Neuronal stem cell (in vitro differentiated cells): ENCODE results near the gene KLHDC4.
"Not testable (repeated sequence)": the region's sequence is repeated elsewhere in the genome, so short reads cannot be mapped to it uniquely, and the experiment has no call there.

ENCODE experiments used
- DNase-seq: peaks from one replicate; pipeline ENCODE4 v3.0.0-alpha.2; 2013; ENCODE audit warnings: low spot score
- H2AFZ ChIP-seq: one replicate; pipeline ENCODE4 v1.6.1; 2013; ENCODE audit warnings: mild to moderate bottlenecking, low read length, inconsistent platforms
- H2AK5ac ChIP-seq: 2 replicates; pipeline ENCODE4 v1.6.1; 2013; ENCODE audit warnings: low read depth, mild to moderate bottlenecking, inconsistent platforms, low read length, moderate library complexity, mixed read lengths
- H2BK120ac ChIP-seq: 2 replicates; pipeline ENCODE4 v1.6.1; 2013; ENCODE audit warnings: low read depth, mild to moderate bottlenecking, inconsistent platforms, low read length, moderate library complexity, mixed read lengths
- H2BK12ac ChIP-seq: one replicate; pipeline ENCODE4 v1.6.1; 2013; ENCODE audit warnings: low read length, inconsistent platforms
- H2BK15ac ChIP-seq: 2 replicates; pipeline ENCODE4 v1.6.1; 2013; ENCODE audit warnings: mild to moderate bottlenecking, low read length, inconsistent platforms, mixed read lengths
- H2BK5ac ChIP-seq: one replicate; pipeline ENCODE4 v1.6.1; 2013; ENCODE audit warnings: inconsistent platforms, mild to moderate bottlenecking, low read length, moderate library complexity
- H3K14ac ChIP-seq: one replicate; pipeline ENCODE4 v1.6.1; 2013; ENCODE audit warnings: low read length, inconsistent platforms
- H3K18ac ChIP-seq: 2 replicates; pipeline ENCODE4 v1.6.1; 2013; ENCODE audit warnings: low read length, inconsistent platforms
- H3K23ac ChIP-seq: 2 replicates; pipeline ENCODE4 v1.6.1; 2013; ENCODE audit warnings: low read depth, mild to moderate bottlenecking, mixed read lengths, low read length, inconsistent platforms; ENCODE audit not compliant: poor library complexity
- H3K27ac ChIP-seq: replicated peaks from 3 replicates; pipeline ENCODE4 v1.5.1; 2013; ENCODE audit warnings: low read length, inconsistent platforms
- H3K27me3 ChIP-seq, 3 experiments: 2 replicates each; pipeline ENCODE4 v1.6.1; 2013; ENCODE audit warnings: low read length in 3 of 3, mild to moderate bottlenecking in 2 of 3, inconsistent platforms in 1 of 3, low read depth in 1 of 3, mixed read lengths in 1 of 3, moderate library complexity in 1 of 3; ENCODE audit not compliant: control insufficient read depth in 3 of 3, insufficient read depth in 3 of 3
- H3K36me3 ChIP-seq, 2 donors: replicated peaks in 1 of 2; 2 replicates each; pipeline ENCODE4 v1.6.1; 2013; ENCODE audit warnings: low read length in 2 of 2; ENCODE audit not compliant: control insufficient read depth in 2 of 2, insufficient read depth in 2 of 2
- H3K4ac ChIP-seq: 2 replicates; pipeline ENCODE4 v1.6.1; 2013; ENCODE audit warnings: inconsistent platforms, mild to moderate bottlenecking, low read length, moderate library complexity
- H3K4me1 ChIP-seq, 2 donors: 1 replicate in 1 of 2; 2 replicates in 1 of 2; pipeline ENCODE4 v1.6.1; 2013; ENCODE audit warnings: low read length in 2 of 2, low read depth in 1 of 2; ENCODE audit not compliant: control insufficient read depth in 2 of 2, insufficient read depth in 1 of 2
- H3K4me2 ChIP-seq: one replicate; pipeline ENCODE4 v1.6.1; 2013; ENCODE audit warnings: mild to moderate bottlenecking, low read length, inconsistent platforms; ENCODE audit not compliant: insufficient read depth, poor library complexity, severe bottlenecking
- H3K4me3 ChIP-seq, 2 donors: 2 replicates each; pipeline ENCODE4 v1.5.1; 2013; ENCODE audit warnings: low read length in 2 of 2, mild to moderate bottlenecking in 2 of 2, inconsistent platforms in 1 of 2, moderate library complexity in 1 of 2
- H3K79me1 ChIP-seq: one replicate; pipeline ENCODE4 v1.6.1; 2013; ENCODE audit warnings: low read depth, mild to moderate bottlenecking, inconsistent platforms, low read length, moderate library complexity
- H3K9ac ChIP-seq: one replicate; pipeline ENCODE4 v1.6.1; 2013; ENCODE audit warnings: mild to moderate bottlenecking, low read depth, low read length, inconsistent platforms; ENCODE audit not compliant: poor library complexity
- H3K9me3 ChIP-seq, 2 donors: replicated peaks in 1 of 2; 2 replicates each; pipeline versions ENCODE3 to v1.6.1; 2013; ENCODE audit warnings: low read length in 2 of 2, mild to moderate bottlenecking in 2 of 2, inconsistent platforms in 1 of 2, low read depth in 1 of 2, mixed read lengths in 1 of 2, moderate library complexity in 1 of 2; ENCODE audit not compliant: control insufficient read depth in 2 of 2, insufficient read depth in 1 of 2
- H4K8ac ChIP-seq: one replicate; pipeline ENCODE4 v1.6.1; 2013; ENCODE audit warnings: low read depth, mild to moderate bottlenecking, inconsistent platforms, low read length, moderate library complexity
- H4K91ac ChIP-seq: one replicate; pipeline ENCODE4 v1.6.1; 2013; ENCODE audit warnings: low read length, low read depth, mild to moderate bottlenecking, inconsistent platforms; ENCODE audit not compliant: poor library complexity
- WGBS, 2 donors: extraction: QIAGEN DNeasy Blood & Tissue Kit; methylation state at CpG; one replicate each; pipeline ENCODE4 v1.1.7; 2013; ENCODE audit warnings: missing lambda C conversion rate in 2 of 2, mixed read lengths in 1 of 2; ENCODE audit not compliant: insufficient read length in 2 of 2, insufficient replicate concordance in 1 of 2; ENCODE audit errors: extremely low coverage in 2 of 2; 5-methylcytosine and 5-hydroxymethylcytosine counted together

The KLHDC4 gene

GRCh38 chr16:87727346-87727745 is 38.4 kb downstream of the KLHDC4 start:
- H3K9me3 ChIP-seq: no peaks in the 10 kb centered on the region
- no peak overlapping the region for H2BK15ac ChIP-seq
- no peak overlapping the region for H2BK12ac ChIP-seq
- H3K4me2 ChIP-seq: no peak overlapping the region
- no peak overlapping the region for H3K4ac ChIP-seq
- no peak for DNase-seq
- no peaks in the 10 kb centered on the region for H3K27me3 ChIP-seq
- peaks cover 21 to 74% of the 10 kb centered on the region in 2 donors for H3K36me3 ChIP-seq
- H3K27ac ChIP-seq: no peak overlapping the region
- no CpG with 5 or more reads among the region's 16 CpGs for WGBS, 2 donors
- peak overlapping the region; percentile 29 for H3K23ac ChIP-seq
- H2BK5ac ChIP-seq: no peak overlapping the region
- no peak overlapping the region for H3K9ac ChIP-seq
- no peak overlapping the region for H2AK5ac ChIP-seq
- H2AFZ ChIP-seq: no peak overlapping the region
- peaks cover 10% of the 10 kb centered on the region for H3K79me1 ChIP-seq
- no peak overlapping the region for H4K91ac ChIP-seq
- peaks cover under 1 to 2% of the 10 kb centered on the region in 2 donors for H3K4me1 ChIP-seq
- no peak overlapping the region for H3K14ac ChIP-seq
- no peak overlapping the region for H2BK120ac ChIP-seq
- H3K4me3 ChIP-seq: peak overlapping the region in 1 of 2 donors; percentile 6
- H3K18ac ChIP-seq: no peak overlapping the region
- H4K8ac ChIP-seq: no peak overlapping the region

- no CpG with 5 or more reads among the region's 40 CpGs for WGBS, 2 donors
- H2BK15ac ChIP-seq, H3K27me3 ChIP-seq, H3K9me3 ChIP-seq, H4K8ac ChIP-seq, H2BK120ac ChIP-seq, H3K4me3 ChIP-seq, H3K4me2 ChIP-seq, H2BK12ac ChIP-seq, H2AFZ ChIP-seq, H3K4ac ChIP-seq, DNase-seq, H4K91ac ChIP-seq, H3K27ac ChIP-seq, H3K18ac ChIP-seq, H2AK5ac ChIP-seq, H3K9ac ChIP-seq, H2BK5ac ChIP-seq, H3K23ac ChIP-seq, H3K4me1 ChIP-seq, H3K14ac ChIP-seq: not testable (repeated sequence)
- Histone ChIP-seq H3K79me1 (peaks cover 11% of the 10 kb centered on the region), H3K36me3 (peaks cover 20 to 78% of the 10 kb centered on the region in 2 donors)
Observed at GRCh38 chr16:87726577-87726976, 39.2 kb downstream of the KLHDC4 start.

GRCh38 chr16:87725596-87726235 is 40.1 kb downstream of the KLHDC4 start:
- no peak for DNase-seq
- no peak overlapping the region for H2AFZ ChIP-seq

GRCh38 chr16:87724490-87725291 is 41.1 kb downstream of the KLHDC4 start:
- Histone ChIP-seq H3K4ac (no peak overlapping the region), H3K27ac (no peak overlapping the region)
- WGBS, 2 donors: no CpG with 5 or more reads among the region's 19 CpGs

More at GRCh38 chr16:87725596-87726235, 40.1 kb downstream of the KLHDC4 start:
- Histone ChIP-seq H2BK12ac (no peak overlapping the region), H3K14ac (no peak overlapping the region), H2AK5ac (no peak overlapping the region), H3K4me3 (no peak overlapping the region), H3K27me3 (no peaks in the 10 kb centered on the region), H3K4me1 (peaks cover 8 to 11% of the 10 kb centered on the region in 2 donors), H3K36me3 (peaks cover 18 to 80% of the 10 kb centered on the region in 2 donors), H4K8ac (no peak overlapping the region), H3K9me3 (no peaks in the 10 kb centered on the region), H3K9ac (no peak overlapping the region), H3K23ac (no peak overlapping the region), H2BK5ac (no peak overlapping the region), H4K91ac (no peak overlapping the region), H3K4ac (no peak overlapping the region), H2BK15ac (no peak overlapping the region), H3K4me2 (no peak overlapping the region), H3K27ac (no peak overlapping the region), H3K79me1 (peaks cover 11% of the 10 kb centered on the region), H2BK120ac (no peak overlapping the region), H3K18ac (no peak overlapping the region)
- WGBS, 2 donors: no CpG with 5 or more reads among the region's 28 CpGs

More at GRCh38 chr16:87724490-87725291, 41.1 kb downstream of the KLHDC4 start:
- peaks cover 8 to 11% of the 10 kb centered on the region in 2 donors for H3K4me1 ChIP-seq
- no peak overlapping the region for H2AK5ac ChIP-seq
- no peak overlapping the region for H2BK120ac ChIP-seq
- no peaks in the 10 kb centered on the region for H3K27me3 ChIP-seq
- H2BK15ac ChIP-seq: no peak overlapping the region
- H3K23ac ChIP-seq: no peak overlapping the region
- H3K18ac ChIP-seq: no peak overlapping the region
- H3K36me3 ChIP-seq: peaks cover 21 to 81% of the 10 kb centered on the region in 2 donors
- H3K4me2 ChIP-seq: no peak overlapping the region
- no peak overlapping the region for H3K9ac ChIP-seq
- no peak overlapping the region for H2BK12ac ChIP-seq
- no peak overlapping the region for H4K8ac ChIP-seq
- H4K91ac ChIP-seq: no peak overlapping the region
- H3K14ac ChIP-seq: no peak overlapping the region
- no peak for DNase-seq
- H3K79me1 ChIP-seq: peaks cover 16% of the 10 kb centered on the region
- H2AFZ ChIP-seq: no peak overlapping the region
- no peak overlapping the region for H3K4me3 ChIP-seq
- peaks cover 0 to 2% of the 10 kb centered on the region in 2 donors for H3K9me3 ChIP-seq
- no peak overlapping the region for H2BK5ac ChIP-seq
